SK-N-SH treated with all-trans-retinoic acid at 6 μM for 48 hours (cell line): ENCODE data around the gene APH1A.

ENCODE experiments used
- ATAC-seq: fragments of 200-7000 bp; cut with Tn5 transposase; 3 replicates; pipeline ENCODE4 v1.9.1; 2020; ENCODE audit warnings: mild to moderate bottlenecking, moderate library complexity
- ARNTL ChIP-seq: fragments of 450-650 bp; formaldehyde crosslinking; IDR thresholded peaks from 2 replicates; pipeline ENCODE4 v1.5.0; 2020; ENCODE audit warnings: low read depth, mild to moderate bottlenecking, moderate library complexity, borderline replicate concordance
- BACH2 ChIP-seq: fragments of 250-450 bp; sonication (Bioruptor Pico); IDR thresholded peaks from 2 replicates; pipeline ENCODE4 v1.9.0; 2021; ENCODE audit warnings: mild to moderate bottlenecking, borderline replicate concordance
- CSDC2 ChIP-seq: fragments of 250-450 bp; sonication (Bioruptor Pico); IDR thresholded peaks from 2 replicates; pipeline ENCODE4 v1.5.0; 2020; ENCODE audit warnings: mild to moderate bottlenecking, moderate library complexity
- CSRNP3 ChIP-seq: fragments of 250-450 bp; sonication (Bioruptor Pico); IDR thresholded peaks from 2 replicates; pipeline ENCODE4 v1.5.1; 2021; ENCODE audit warnings: mild to moderate bottlenecking, moderate library complexity
- ESRRG ChIP-seq: fragments of 250-450 bp; sonication (Bioruptor Pico); IDR thresholded peaks from 2 replicates; pipeline ENCODE4 v1.6.1; 2021; ENCODE audit warnings: mild to moderate bottlenecking
- GLIS3 ChIP-seq: fragments of 250-450 bp; sonication (Bioruptor Pico); IDR thresholded peaks from 2 replicates; pipeline ENCODE4 v1.5.0; 2020; ENCODE audit warnings: mild to moderate bottlenecking, moderate library complexity
- ISL1 ChIP-seq: fragments of 250-450 bp; sonication (Bioruptor Pico); IDR thresholded peaks from 2 replicates; pipeline ENCODE4 v2.1.2; 2022; ENCODE audit warnings: mild to moderate bottlenecking, moderate library complexity
- OSR1 ChIP-seq: fragments of 250-450 bp; sonication (Bioruptor Pico); IDR thresholded peaks from 2 replicates; pipeline ENCODE4 v1.8.0; 2022; ENCODE audit warnings: moderate library complexity, mild to moderate bottlenecking, inconsistent platforms
- PATZ1 ChIP-seq: fragments of 250-450 bp; sonication (Bioruptor Pico); IDR thresholded peaks from 2 replicates; pipeline ENCODE4 v1.8.0; 2020; ENCODE audit warnings: mild to moderate bottlenecking, moderate library complexity, borderline replicate concordance
- PPARA ChIP-seq: fragments of 250-450 bp; sonication (Bioruptor Pico); IDR thresholded peaks from 2 replicates; pipeline ENCODE4 v1.5.0; 2020; ENCODE audit warnings: mild to moderate bottlenecking, borderline replicate concordance
- RARB ChIP-seq: fragments of 250-450 bp; sonication (Bioruptor Pico); IDR thresholded peaks from 2 replicates; pipeline ENCODE4 v1.8.0; 2021; ENCODE audit warnings: mild to moderate bottlenecking, moderate library complexity
- SNAI2 ChIP-seq: fragments of 250-450 bp; sonication (Bioruptor Pico); IDR thresholded peaks from 2 replicates; pipeline ENCODE4 v1.5.0; 2020; ENCODE audit warnings: mild to moderate bottlenecking, moderate library complexity
- TCF4 ChIP-seq: fragments of 250-450 bp; sonication (Bioruptor Pico); IDR thresholded peaks from 2 replicates; pipeline ENCODE4 v1.8.0; 2021; ENCODE audit warnings: mild to moderate bottlenecking, moderate library complexity, borderline replicate concordance
- TOX ChIP-seq: fragments of 250-450 bp; sonication (Bioruptor Pico); IDR thresholded peaks from 2 replicates; pipeline ENCODE4 v1.8.0; 2021; ENCODE audit warnings: mild to moderate bottlenecking, moderate library complexity, borderline replicate concordance
- ZFP30 ChIP-seq: fragments of 450-650 bp; formaldehyde crosslinking; IDR thresholded peaks from 2 replicates; pipeline ENCODE4 v1.5.0; 2022; ENCODE audit warnings: mild to moderate bottlenecking, moderate library complexity
- ZNF565 ChIP-seq: fragments of 450-650 bp; formaldehyde crosslinking; conservative IDR thresholded peaks from 2 replicates; pipeline ENCODE4 v1.5.0; 2020; ENCODE audit warnings: low read depth, mild to moderate bottlenecking, moderate library complexity
- ZNF70 ChIP-seq: fragments of 450-650 bp; formaldehyde crosslinking; IDR thresholded peaks from 2 replicates; pipeline ENCODE4 v1.5.0; 2020; ENCODE audit warnings: mild to moderate bottlenecking, moderate library complexity
- ZNF8 ChIP-seq: fragments of 450-650 bp; formaldehyde crosslinking; IDR thresholded peaks from 2 replicates; pipeline ENCODE4 v1.5.0; 2020; ENCODE audit warnings: mild to moderate bottlenecking, moderate library complexity
- TF ChIP-seq, protein P1 (sequence below): fragments of 250-450 bp; sonication (Bioruptor Pico); IDR thresholded peaks from 2 replicates; pipeline ENCODE4 v1.5.1; 2020; ENCODE audit warnings: low read depth, mild to moderate bottlenecking, moderate library complexity
- TF ChIP-seq, protein P2 (sequence below): fragments of 250-450 bp; sonication (Bioruptor Pico); IDR thresholded peaks from 2 replicates; pipeline ENCODE4 v1.8.0; 2021; ENCODE audit warnings: low read depth, mild to moderate bottlenecking, moderate library complexity, borderline replicate concordance

Gene APH1A

GRCh38 chr1:150262388-150263320, 6.2 kb downstream of the APH1A start:
- peak; percentile 2; the same call in 2 of the 3 replicates for ATAC-seq
- no peak for TF ChIP-seq GLIS3 (CRISPR knock-in tag)
- TF ChIP-seq, protein P1, sequence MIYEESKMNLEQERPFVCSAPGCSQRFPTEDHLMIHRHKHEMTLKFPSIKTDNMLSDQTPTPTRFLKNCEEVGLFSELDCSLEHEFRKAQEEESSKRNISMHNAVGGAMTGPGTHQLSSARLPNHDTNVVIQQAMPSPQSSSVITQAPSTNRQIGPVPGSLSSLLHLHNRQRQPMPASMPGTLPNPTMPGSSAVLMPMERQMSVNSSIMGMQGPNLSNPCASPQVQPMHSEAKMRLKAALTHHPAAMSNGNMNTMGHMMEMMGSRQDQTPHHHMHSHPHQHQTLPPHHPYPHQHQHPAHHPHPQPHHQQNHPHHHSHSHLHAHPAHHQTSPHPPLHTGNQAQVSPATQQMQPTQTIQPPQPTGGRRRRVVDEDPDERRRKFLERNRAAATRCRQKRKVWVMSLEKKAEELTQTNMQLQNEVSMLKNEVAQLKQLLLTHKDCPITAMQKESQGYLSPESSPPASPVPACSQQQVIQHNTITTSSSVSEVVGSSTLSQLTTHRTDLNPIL = no peak
- TF ChIP-seq ESRRG (CRISPR knock-in tag) = no peak
- no peak for TF ChIP-seq SNAI2 (CRISPR knock-in tag)
- no peak for TF ChIP-seq ARNTL
- TF ChIP-seq CSDC2 (CRISPR knock-in tag) = no peak
- TF ChIP-seq BACH2 (CRISPR knock-in tag) = no peak
- TF ChIP-seq OSR1 = no peak
- TF ChIP-seq, protein P2, sequence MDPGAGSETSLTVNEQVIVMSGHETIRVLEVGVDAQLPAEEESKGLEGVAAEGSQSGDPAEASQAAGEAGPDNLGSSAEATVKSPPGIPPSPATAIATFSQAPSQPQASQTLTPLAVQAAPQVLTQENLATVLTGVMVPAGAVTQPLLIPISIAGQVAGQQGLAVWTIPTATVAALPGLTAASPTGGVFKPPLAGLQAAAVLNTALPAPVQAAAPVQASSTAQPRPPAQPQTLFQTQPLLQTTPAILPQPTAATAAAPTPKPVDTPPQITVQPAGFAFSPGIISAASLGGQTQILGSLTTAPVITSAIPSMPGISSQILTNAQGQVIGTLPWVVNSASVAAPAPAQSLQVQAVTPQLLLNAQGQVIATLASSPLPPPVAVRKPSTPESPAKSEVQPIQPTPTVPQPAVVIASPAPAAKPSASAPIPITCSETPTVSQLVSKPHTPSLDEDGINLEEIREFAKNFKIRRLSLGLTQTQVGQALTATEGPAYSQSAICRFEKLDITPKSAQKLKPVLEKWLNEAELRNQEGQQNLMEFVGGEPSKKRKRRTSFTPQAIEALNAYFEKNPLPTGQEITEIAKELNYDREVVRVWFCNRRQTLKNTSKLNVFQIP (CRISPR knock-in tag) = no peak
- TF ChIP-seq ZNF565 = no peak
- TF ChIP-seq, all 23 proteins: peak for 0

DNA sequence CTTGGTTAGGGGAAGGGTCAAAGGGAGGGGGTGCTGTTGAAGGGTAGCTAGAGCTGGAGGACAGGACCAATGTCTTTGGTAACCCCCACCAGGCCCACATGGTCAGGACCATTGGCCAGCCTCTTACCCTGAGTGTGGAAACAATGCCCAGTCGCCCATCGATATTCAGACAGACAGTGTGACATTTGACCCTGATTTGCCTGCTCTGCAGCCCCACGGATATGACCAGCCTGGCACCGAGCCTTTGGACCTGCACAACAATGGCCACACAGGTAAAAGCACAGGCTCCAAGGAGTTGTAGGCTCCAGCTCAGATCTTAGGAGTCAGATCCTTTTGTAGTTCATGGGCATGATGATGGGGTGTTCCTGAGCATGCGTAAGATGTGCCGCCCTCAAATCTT, 7.4 kb downstream of the APH1A start:
- TF ChIP-seq PATZ1 = no peak
- no peak for TF ChIP-seq ZNF70 (CRISPR knock-in tag)

GRCh38 chr1:150259758-150260669, 8.8 kb downstream of the APH1A start:
- ATAC-seq = peak; percentile 68
- no peak for TF ChIP-seq RARB (CRISPR knock-in tag)
- TF ChIP-seq, all 23 proteins: peak for 0

More for the DNA sequence above, 7.4 kb downstream of the APH1A start:
- ATAC-seq = no peak

- no peak for ATAC-seq
- TF ChIP-seq, protein P1 = no peak
- TF ChIP-seq ZNF565 (no peak), CSRNP3 (no peak), ZFP30 (CRISPR knock-in tag) (no peak), TOX (CRISPR knock-in tag) (no peak), PATZ1 (no peak), ZNF8 (CRISPR knock-in tag) (no peak), ESRRG (CRISPR knock-in tag) (no peak), ISL1 (CRISPR knock-in tag) (no peak), SNAI2 (CRISPR knock-in tag) (no peak), CSDC2 (CRISPR knock-in tag) (no peak), PPARA (no peak), RARB (CRISPR knock-in tag) (no peak), TCF4 (no peak)
- TF ChIP-seq, protein P2 (CRISPR knock-in tag) = no peak
Measured at GRCh38 chr1:150259217-150259616, 9.6 kb downstream of the APH1A start.
